GM21717 (cell line): ENCODE data around the gene CCDC7.
"Not testable (repeated sequence)": the region's sequence is repeated elsewhere in the genome, so short reads cannot be mapped to it uniquely, and the experiment has no call there.

Source experiments
- ATAC-seq: cut with Tn5 transposase; IDR thresholded peaks from one replicate; pipeline ENCODE4 v1.9.1; 2021; ENCODE audit warnings: mild to moderate bottlenecking, moderate library complexity; ENCODE audit not compliant: unreplicated experiment

CCDC7 gene

GRCh38 chr10:32445740-32446535 is at the start of gene CCDC7:
Gene CCDC7, plus strand, starts transcription at chr10:32446140. Its CDS starts 5,503 bp downstream, at chr10:32451643.
- ATAC-seq = peak; percentile 98

GRCh38 chr10:32397163-32397562 is 48.8 kb upstream of the CCDC7 start:
- ATAC-seq = not testable (repeated sequence)

DNA sequence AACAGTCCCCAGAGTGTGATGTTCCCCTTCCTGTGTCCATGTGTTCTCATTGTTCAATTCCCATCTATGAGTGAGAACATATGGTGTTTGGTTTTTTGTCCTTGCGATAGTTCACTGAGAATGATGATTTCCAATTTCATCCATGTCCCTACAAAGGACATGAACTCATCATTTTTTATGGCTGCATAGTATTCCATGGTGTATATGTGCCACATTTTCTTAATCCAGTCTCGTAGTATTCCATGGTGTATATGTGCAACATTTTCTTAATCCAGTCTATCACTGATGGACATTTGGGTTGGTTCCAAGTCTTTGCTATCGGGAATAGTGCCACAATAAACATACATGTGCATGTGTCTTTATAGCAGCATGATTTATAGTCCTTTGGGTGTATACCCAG is 46.2 kb upstream of the CCDC7 start:
- not testable (repeated sequence) for ATAC-seq

DNA sequence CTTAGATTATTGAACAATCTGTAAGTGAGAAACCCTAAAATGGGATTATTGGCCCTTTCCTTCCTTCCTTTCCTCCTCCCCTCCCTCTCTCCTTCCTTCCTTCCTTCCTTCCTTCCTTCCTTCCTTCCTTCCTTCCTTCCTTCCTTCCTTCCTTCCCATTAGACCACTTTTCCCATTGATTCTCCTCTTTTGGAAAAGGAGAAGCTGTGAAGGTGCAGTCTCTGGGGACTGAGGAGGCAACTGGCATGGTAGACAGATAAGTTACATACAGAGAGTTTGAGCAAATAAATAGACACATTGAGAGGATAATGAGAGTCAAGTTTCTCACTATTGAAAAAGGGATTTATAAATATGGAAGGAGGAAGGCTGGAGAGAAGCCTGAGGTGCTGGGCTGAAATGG is 45.0 kb upstream of the CCDC7 start:
- ATAC-seq = no peak

DNA sequence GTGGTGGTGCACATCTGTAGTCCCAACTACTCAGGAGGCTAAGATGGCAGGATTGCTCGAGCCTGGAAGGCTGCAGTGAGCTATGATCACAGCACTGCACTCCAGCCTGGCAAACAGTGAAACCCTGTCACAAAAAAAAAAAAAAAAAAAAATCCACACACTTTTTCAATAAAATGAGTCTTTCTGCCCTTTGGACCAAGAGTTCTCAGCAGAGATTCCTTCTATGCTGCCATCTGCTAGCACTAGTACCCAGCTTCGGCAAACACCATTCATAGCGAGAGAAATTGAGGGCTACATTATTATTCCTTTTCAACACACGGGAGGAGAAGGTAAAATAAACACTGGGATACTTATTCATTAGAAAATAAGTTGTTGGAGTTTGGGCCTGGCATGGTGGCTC is 43.4 kb upstream of the CCDC7 start:
- ATAC-seq = no peak

GRCh38 chr10:32403091-32403490 is 42.8 kb upstream of the CCDC7 start:
- no peak for ATAC-seq

DNA sequence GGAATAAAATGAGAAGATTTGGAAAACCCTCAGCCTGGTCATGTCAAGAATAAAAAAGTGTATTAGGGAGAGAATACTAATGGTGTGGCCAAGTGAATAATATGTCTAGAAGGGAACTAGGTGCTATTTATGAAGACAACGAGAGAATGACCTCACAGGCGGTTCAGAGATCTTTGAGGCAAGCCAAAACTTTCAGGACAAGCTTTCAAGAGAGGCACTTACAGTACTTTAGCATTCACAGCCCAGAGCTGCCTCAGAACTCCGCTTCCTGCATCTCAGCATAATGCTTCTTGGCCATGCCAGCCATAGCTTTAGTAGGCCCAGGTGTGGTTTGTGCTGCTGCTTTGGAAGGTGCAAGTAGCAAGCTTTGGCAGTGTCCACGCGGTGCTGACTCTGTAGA is 37.2 kb upstream of the CCDC7 start:
- no peak for ATAC-seq

- ATAC-seq = no peak
Measured at GRCh38 chr10:32409741-32410140, 36.2 kb upstream of the CCDC7 start.

- ATAC-seq = no peak
Measured at GRCh38 chr10:32410569-32410968, 35.4 kb upstream of the CCDC7 start.

GRCh38 chr10:32411797-32412498 is 34.0 kb upstream of the CCDC7 start:
- no peak for ATAC-seq

DNA sequence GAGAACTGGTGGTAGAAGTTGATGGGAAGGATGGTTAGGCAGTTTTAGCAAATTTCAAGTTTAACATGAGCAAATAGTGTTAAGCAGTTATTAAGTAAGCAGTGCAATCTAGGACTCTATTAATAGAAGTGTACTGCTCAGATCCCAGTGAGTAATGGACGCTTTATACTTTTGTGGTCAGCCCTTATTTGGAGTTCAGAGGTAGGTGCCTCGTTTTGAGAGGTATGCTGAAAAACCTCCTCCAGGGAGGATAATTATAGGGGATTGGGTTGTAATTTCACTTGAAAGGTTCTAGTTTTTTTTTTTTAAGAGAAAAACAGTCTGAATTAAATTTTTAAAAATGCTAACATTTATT is 33.5 kb upstream of the CCDC7 start:
- ATAC-seq = no peak

- ATAC-seq = no peak
Measured at GRCh38 chr10:32413513-32413912, 32.4 kb upstream of the CCDC7 start.

DNA sequence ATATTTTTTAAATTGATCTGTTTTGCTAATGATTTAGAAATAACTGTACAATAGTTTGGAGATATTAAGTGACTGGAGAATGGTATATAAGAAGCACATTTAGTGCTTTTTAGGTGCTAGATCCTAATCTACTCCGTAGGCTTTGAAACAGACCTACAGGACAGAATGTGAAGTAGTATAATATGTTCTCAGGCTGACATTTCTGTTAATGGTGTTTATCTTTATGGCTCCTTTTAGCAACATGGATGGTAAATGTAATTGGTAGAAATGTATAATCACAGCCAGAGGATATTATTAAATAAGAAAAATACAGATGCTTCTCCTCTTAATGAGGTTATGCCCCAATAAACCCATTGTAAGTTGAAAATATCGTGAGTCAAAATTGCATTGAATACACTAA is 30.6 kb upstream of the CCDC7 start:
- ATAC-seq = no peak

GRCh38 chr10:32417911-32418547 is 27.9 kb upstream of the CCDC7 start:
- no peak for ATAC-seq

DNA sequence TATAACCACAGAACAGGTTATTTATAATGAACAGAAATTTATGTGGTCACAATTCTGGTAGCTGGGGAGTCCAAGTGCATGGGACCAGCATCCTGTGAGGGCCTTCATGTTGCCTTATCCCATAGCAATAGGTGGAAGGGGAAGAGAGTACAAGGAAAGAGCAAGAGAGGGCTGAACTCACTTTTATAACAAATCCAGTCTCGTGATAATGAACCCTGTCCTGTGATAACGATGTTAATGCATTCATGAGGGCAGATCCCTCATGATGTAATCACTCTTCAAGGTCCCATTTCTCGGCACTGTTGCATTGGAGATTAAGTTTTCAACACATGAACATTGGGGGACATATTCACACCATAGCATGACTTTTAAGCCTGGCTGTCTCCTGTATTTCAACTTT is 27.4 kb upstream of the CCDC7 start:
- no peak for ATAC-seq

DNA sequence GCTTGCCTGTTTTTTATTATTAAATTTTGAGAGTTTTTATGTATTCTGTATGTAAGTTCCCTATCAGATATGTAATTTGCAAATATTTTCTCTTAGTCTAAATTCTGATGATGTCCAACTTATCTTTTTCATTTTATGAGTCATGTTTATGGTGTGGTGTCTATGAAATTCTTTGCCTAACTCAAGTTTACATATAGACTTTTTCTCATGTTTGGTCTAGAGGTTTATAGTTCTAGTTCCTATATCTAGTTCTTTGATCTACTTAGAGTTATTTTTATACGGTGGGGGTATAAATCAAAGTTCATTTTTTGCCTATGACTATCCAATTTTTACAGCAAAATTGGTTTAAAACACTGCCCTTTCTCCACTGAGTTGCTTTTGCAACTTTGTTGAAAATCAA is 26.3 kb upstream of the CCDC7 start:
- ATAC-seq = no peak

DNA sequence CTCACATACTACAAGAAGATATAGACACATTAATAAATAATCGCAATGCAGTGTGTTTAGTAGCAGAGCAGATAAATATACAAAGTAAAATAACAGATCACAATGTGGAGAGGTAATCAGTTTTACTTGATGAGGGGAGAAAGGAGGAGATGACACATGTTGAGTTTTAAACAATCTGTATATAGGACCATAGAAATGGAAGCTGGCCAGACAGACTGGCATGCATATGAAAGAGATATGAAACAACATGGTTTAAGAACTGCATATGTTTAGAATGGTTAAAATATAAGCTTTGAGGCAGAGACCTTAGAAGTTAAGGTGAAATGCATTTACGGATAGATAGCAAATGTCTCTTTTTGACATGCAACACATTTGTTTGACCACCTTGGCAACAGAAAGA is 19.8 kb upstream of the CCDC7 start:
- no peak for ATAC-seq

GRCh38 chr10:32433542-32433941 is 12.4 kb upstream of the CCDC7 start:
- no peak for ATAC-seq

- ATAC-seq = no peak
Measured at GRCh38 chr10:32436215-32436614, 9.7 kb upstream of the CCDC7 start.

DNA sequence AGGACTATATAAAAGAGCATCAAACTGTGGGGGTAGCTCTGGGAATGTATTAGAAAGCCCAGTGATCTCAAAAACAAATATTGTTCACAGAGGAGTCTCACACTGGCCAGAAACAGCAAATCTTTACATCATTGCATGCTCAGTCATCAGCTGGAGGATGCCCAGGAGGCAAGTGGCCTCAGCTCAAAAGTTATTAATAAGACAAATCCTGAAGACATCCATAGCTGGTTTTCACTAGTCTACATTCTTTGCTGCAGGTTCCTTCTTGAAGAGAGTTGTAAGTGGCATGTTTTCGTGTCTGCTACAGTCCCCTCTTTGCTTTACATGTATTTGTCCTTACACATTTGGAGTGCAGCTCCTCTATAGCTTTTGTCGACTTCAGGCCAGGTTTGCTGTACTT is 8.6 kb upstream of the CCDC7 start:
- no peak for ATAC-seq

GRCh38 chr10:32445036-32445435 is 904 bp upstream of the CCDC7 start:
- ATAC-seq = no peak
